Measurements from ENCODE around the gene RBM27. TPM values are rescaled to one million over a fixed set of nuclear protein-coding genes. Genes with fewer than 3 reads are reported as not detected.

The RBM27 gene
- total RNA-seq, 6 experiments from 2014 or later = 5.8 to 14.1 (median 9.8) TPM

- intact Hi-C loops (cut with DNase I) = no loop called here
- H3K4me1 ChIP-seq = no peaks in the 10 kb centered on the region
- TF ChIP-seq CTCF (IDR thresholded peaks at IDR 0.05) (no peak), POLR2A (IDR thresholded peaks at IDR 0.05) (no peak)
- H3K9me3 ChIP-seq = no peaks in the 10 kb centered on the region
- no peaks in the 10 kb centered on the region for H3K27me3 ChIP-seq
- ATAC-seq = no peak
- DNase-seq = no peak
- H3K36me3 ChIP-seq = peaks cover 0 to 45% (median 11%) of the 10 kb centered on the region in 4 donors
- H3K4me3 ChIP-seq = no peak overlapping the region
- no peak overlapping the region for H3K27ac ChIP-seq
Measured at GRCh38 chr5:146229222-146229621, 25.8 kb downstream of the RBM27 start.

DNA sequence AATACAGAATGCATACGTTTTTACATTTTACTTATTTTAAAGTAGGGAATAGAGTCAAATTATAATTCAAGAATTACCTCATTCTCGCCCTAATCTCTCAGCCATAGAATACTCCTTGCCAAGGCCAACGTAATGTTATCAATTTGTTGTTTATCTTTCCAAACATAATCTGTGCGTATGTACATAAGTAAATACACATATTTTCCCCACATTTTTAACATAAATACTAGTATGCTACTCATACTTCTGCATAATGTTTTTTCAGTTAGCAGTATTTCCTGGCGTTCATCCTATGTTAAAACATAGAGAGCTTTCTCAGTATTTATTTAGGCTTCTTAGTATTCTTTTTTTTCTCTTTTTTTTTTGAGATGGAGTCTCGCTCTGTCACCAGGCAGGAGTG is 28.8 kb downstream of the RBM27 start:
- peaks cover 0 to 56% (median 13%) of the 10 kb centered on the region in 4 donors for H3K36me3 ChIP-seq
- H3K27ac ChIP-seq = no peak overlapping the region
- intact Hi-C loops (cut with DNase I) = no loop called here
- 83% methylated on average over 6 of the region's 6 CpGs for WGBS (ENCODE audit: insufficient coverage, low coverage, low lambda C conversion rate, missing lambda C conversion rate)
- ATAC-seq (no peak), DNase-seq (no peak)
- TF ChIP-seq POLR2A (IDR thresholded peaks at IDR 0.05) = no peak
- H3K4me3 ChIP-seq = no peak overlapping the region
- no peaks in the 10 kb centered on the region for H3K27me3 ChIP-seq
- H3K4me1 ChIP-seq = no peaks in the 10 kb centered on the region
- H3K9me3 ChIP-seq = no peaks in the 10 kb centered on the region

GRCh38 chr5:146233441-146233840 is 30.0 kb downstream of the RBM27 start:
- no peak overlapping the region for H3K4me3 ChIP-seq
- 82% methylated on average over 4 of the region's 5 CpGs for WGBS (ENCODE audit: insufficient coverage, low coverage, low lambda C conversion rate, missing lambda C conversion rate)
- H3K9me3 ChIP-seq = no peaks in the 10 kb centered on the region
- ATAC-seq (no peak), DNase-seq (no peak)
- H3K36me3 ChIP-seq = peaks cover 0 to 67% (median 16%) of the 10 kb centered on the region in 4 donors
- no peaks in the 10 kb centered on the region for H3K27me3 ChIP-seq
- intact Hi-C loops (cut with DNase I) = no loop called here
- H3K27ac ChIP-seq = no peak overlapping the region
- no peaks in the 10 kb centered on the region for H3K4me1 ChIP-seq
- TF ChIP-seq CTCF (IDR thresholded peaks at IDR 0.05) (no peak), POLR2A (IDR thresholded peaks at IDR 0.05) (no peak)

GRCh38 chr5:146238973-146239372 is 35.6 kb downstream of the RBM27 start:
- Histone ChIP-seq H3K4me3 (no peak overlapping the region), H3K36me3 (peaks cover 0 to 31% (median 9%) of the 10 kb centered on the region in 4 donors), H3K27ac (no peak overlapping the region), H3K27me3 (no peaks in the 10 kb centered on the region), H3K9me3 (no peaks in the 10 kb centered on the region), H3K4me1 (no peaks in the 10 kb centered on the region)
- 36% methylated on average over 1 of the region's 1 CpG for WGBS (ENCODE audit: insufficient coverage, low coverage, low lambda C conversion rate, missing lambda C conversion rate)
- DNase-seq (no peak), ATAC-seq (no peak)
- intact Hi-C loops (cut with DNase I) = no loop called here
- TF ChIP-seq POLR2A (IDR thresholded peaks at IDR 0.05) = no peak
- no peak for TF ChIP-seq CTCF (IDR thresholded peaks at IDR 0.05)

DNA sequence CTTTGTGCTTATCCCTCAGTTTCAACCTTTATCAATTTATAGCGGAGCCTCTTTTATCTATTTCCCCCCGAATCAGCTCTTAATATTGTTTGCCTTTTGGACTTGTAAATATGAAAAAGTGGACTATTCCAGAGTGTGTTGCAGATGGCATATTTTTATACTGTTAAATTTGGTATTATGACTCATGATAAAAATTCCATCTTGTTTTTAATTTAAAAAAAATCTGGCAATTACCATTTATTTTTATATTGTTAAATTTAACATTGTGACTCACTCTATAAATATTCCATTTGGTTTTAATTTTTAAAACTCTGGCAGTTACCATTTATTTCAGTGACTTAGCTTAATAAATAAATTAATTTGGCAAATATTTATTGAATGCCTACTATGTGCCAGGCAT is 37.5 kb downstream of the RBM27 start:
- no peak overlapping the region for H3K27ac ChIP-seq
- no peaks in the 10 kb centered on the region for H3K9me3 ChIP-seq
- WGBS (ENCODE audit: insufficient coverage, low coverage, low lambda C conversion rate, missing lambda C conversion rate) = 89% methylated on average over 2 of the region's 2 CpGs
- intact Hi-C loops (cut with DNase I) = no loop called here
- ATAC-seq (no peak), DNase-seq (no peak)
- no peak overlapping the region for H3K4me3 ChIP-seq
- H3K27me3 ChIP-seq = no peaks in the 10 kb centered on the region
- H3K4me1 ChIP-seq = no peaks in the 10 kb centered on the region
- H3K36me3 ChIP-seq = peaks cover 0 to 32% (median 12%) of the 10 kb centered on the region in 4 donors
- TF ChIP-seq CTCF (IDR thresholded peaks at IDR 0.05) (no peak), POLR2A (IDR thresholded peaks at IDR 0.05) (no peak)

Measured in right lobe of liver (tissue), 6 donors.